CD4-positive, alpha-beta T cell (primary cell): ENCODE results near the gene UBAP2L. TPM values are rescaled to one million over a fixed set of nuclear protein-coding genes. Genes with fewer than 3 reads are reported as not detected.
"Not testable (repeated sequence)": the region's sequence is repeated elsewhere in the genome, so short reads cannot be mapped to it uniquely, and the experiment has no call there.

Experiments used
- ATAC-seq: fragments of 200-7000 bp; cut with Tn5 transposase; one replicate; pipeline ENCODE4 v1.10.0; 2022; ENCODE audit warnings: mild to moderate bottlenecking; ENCODE audit not compliant: poor library complexity
- CTCF ChIA-PET: fragments of 350-600 bp; sonication (Branson Sonifier 250); formaldehyde crosslinking; loops from one replicate; lab custom pipeline; 2021; ENCODE audit warnings: antibody characterized with exemption, inconsistent platforms; lab: Charles Lee
- POLR2A ChIA-PET: fragments of 350-600 bp; sonication (Branson Sonifier 250); formaldehyde crosslinking; loops from one replicate; lab custom pipeline; 2021; ENCODE audit warnings: antibody characterized with exemption, inconsistent platforms; lab: Charles Lee
- DNase-seq, 14 experiments: peaks; one replicate each; pipeline ENCODE4 v3.0.0-alpha.2; 2013 to 2020; ENCODE audit warnings: mixed read lengths in 2 of 14
- H3K27ac ChIP-seq, 2 donors: one replicate each; pipeline versions ENCODE4 v1.5.1 to v1.7.0; 2013; ENCODE audit warnings: low read length in 2 of 2, low read depth in 1 of 2, mild to moderate bottlenecking in 1 of 2
- H3K27me3 ChIP-seq, 2 experiments: 1 replicate in 1 of 2; 2 replicates in 1 of 2; pipeline versions ENCODE4 v1.6.1 to v1.7.0; 2013; ENCODE audit warnings: low read length in 2 of 2, control low read depth in 1 of 2, mild to moderate bottlenecking in 1 of 2, moderate library complexity in 1 of 2; ENCODE audit not compliant: insufficient read depth in 2 of 2, control insufficient read depth in 1 of 2
- H3K36me3 ChIP-seq: one replicate; pipeline ENCODE4 v1.6.1; 2013; ENCODE audit warnings: low read length, control low read depth; ENCODE audit not compliant: insufficient read depth
- H3K4me1 ChIP-seq: one replicate; pipeline ENCODE4 v1.6.1; 2013; ENCODE audit warnings: low read length, control low read depth; ENCODE audit not compliant: insufficient read depth
- H3K4me3 ChIP-seq: one replicate; pipeline ENCODE4 v1.5.1; 2013; ENCODE audit warnings: mild to moderate bottlenecking, low read length, moderate library complexity
- H3K9me3 ChIP-seq, 2 experiments: 1 replicate in 1 of 2; 2 replicates in 1 of 2; pipeline versions ENCODE4 v1.6.1 to v1.7.0; 2013; ENCODE audit warnings: low read length in 2 of 2, mild to moderate bottlenecking in 2 of 2, control low read depth in 1 of 2, moderate library complexity in 1 of 2; ENCODE audit not compliant: control insufficient read depth in 1 of 2, insufficient read depth in 1 of 2
- H3K27ac Mint-ChIP-seq: one replicate; pipeline ENCODE4 v1.8.0; 2020; ENCODE audit warnings: mixed read lengths
- H3K27me3 Mint-ChIP-seq: one replicate; pipeline ENCODE4 v1.8.0; 2021; ENCODE audit warnings: mixed read lengths
- H3K36me3 Mint-ChIP-seq: one replicate; pipeline ENCODE4 v1.8.0; 2021; ENCODE audit warnings: low read depth, mixed read lengths
- H3K4me1 Mint-ChIP-seq: one replicate; pipeline ENCODE4 v1.8.0; 2021; ENCODE audit warnings: low read depth, mixed read lengths
- H3K4me3 Mint-ChIP-seq: one replicate; pipeline ENCODE4 v1.8.0; 2020; ENCODE audit warnings: mild to moderate bottlenecking, mixed read lengths
- H3K9me3 Mint-ChIP-seq: one replicate; pipeline ENCODE4 v1.8.0; 2020; ENCODE audit warnings: mixed read lengths
- CTCF ChIP-seq: fragments of 200-600 bp; IDR thresholded peaks from one replicate; pipeline ENCODE4 v1.8.0; 2022; ENCODE audit warnings: antibody characterized with exemption, mild to moderate bottlenecking
- intact Hi-C, 2 experiments: fragments of 100-400 bp; cut with DNase I in 1 of 2; cut with micrococcal nuclease in 1 of 2; formaldehyde crosslinking; loops; one replicate each; pipeline versions ENCODE4 v1.15.1 to v1.9.0; 2023 to 2025; cut with DNase I, micrococcal nuclease
- total RNA-seq, 174 experiments: library from RNA in 2 of 174; stranded (reverse) in 2 of 174; gene quantifications; one replicate each; pipeline ENCODE4 v1.2.3 and lab custom pipeline; 2021 to 2026

UBAP2L gene
- total RNA-seq, 2 experiments from 2014 or later = 224 to 234 TPM

GRCh38 chr1:154276797-154277196 lies 56.0 kb downstream of the UBAP2L start:
- Histone ChIP-seq H3K27me3 (no peaks in the 10 kb centered on the region), H3K36me3 (peaks cover 26% of the 10 kb centered on the region), H3K4me1 (peaks cover 22% of the 10 kb centered on the region), H3K27ac (no peak overlapping the region), H3K9me3 (no peaks in the 10 kb centered on the region), H3K4me3 (no peak overlapping the region)
- no peak for ATAC-seq
- H3K27ac Mint-ChIP-seq = no peak overlapping the region
- intact Hi-C loops = no loop called here
- CTCF ChIA-PET = interaction anchor here (0.6 to 1.5 kb wide), 4 partner anchors 49 to 1559 kb away, joined by 3 to 7 read pairs (median 5); partner anchors contain the start of gene ATP8B2
- no peak overlapping the region for H3K4me3 Mint-ChIP-seq
- no peaks in the 10 kb centered on the region for H3K9me3 Mint-ChIP-seq
- peak; percentile 21 for TF ChIP-seq CTCF
- H3K27me3 Mint-ChIP-seq = no peaks in the 10 kb centered on the region
- H3K4me1 Mint-ChIP-seq = peaks cover 28% of the 10 kb centered on the region
- H3K36me3 Mint-ChIP-seq = peaks cover 43% of the 10 kb centered on the region
- DNase-seq = peak in 10 of 14 experiments; percentile 10 to 65 (median 20)
- POLR2A ChIA-PET = interaction anchor here (1.0 kb wide), 1 partner anchor 58 kb away, joined by 4 read pairs; no protein-coding TSS in a partner anchor

- H3K4me3 Mint-ChIP-seq, DNase-seq, H3K27me3 Mint-ChIP-seq, H3K27me3 ChIP-seq, intact Hi-C loops, H3K9me3 ChIP-seq, H3K36me3 Mint-ChIP-seq, H3K4me1 Mint-ChIP-seq, POLR2A ChIA-PET, ATAC-seq, H3K4me3 ChIP-seq, CTCF ChIA-PET, H3K4me1 ChIP-seq, H3K27ac ChIP-seq, H3K9me3 Mint-ChIP-seq, H3K27ac Mint-ChIP-seq, H3K36me3 ChIP-seq: not testable (repeated sequence)
Measured at GRCh38 chr1:154287591-154287990, 66.8 kb downstream of the UBAP2L start.

- ChIA-PET POLR2A (no interaction called here), CTCF (interaction anchor here (0.8 kb wide), 1 partner anchor 46 kb away, joined by 4 read pairs; no protein-coding TSS in a partner anchor)
- Mint-ChIP-seq H3K4me1 (no peaks in the 10 kb centered on the region), H3K36me3 (peaks cover 4% of the 10 kb centered on the region), H3K27ac (no peak overlapping the region), H3K9me3 (no peaks in the 10 kb centered on the region), H3K27me3 (no peaks in the 10 kb centered on the region), H3K4me3 (no peak overlapping the region)
- no peaks in the 10 kb centered on the region for H3K4me1 ChIP-seq
- TF ChIP-seq CTCF = no peak
- no peaks in the 10 kb centered on the region for H3K36me3 ChIP-seq
- no peaks in the 10 kb centered on the region for H3K9me3 ChIP-seq
- no peak overlapping the region for H3K27ac ChIP-seq
- H3K4me3 ChIP-seq = no peak overlapping the region
- no peaks in the 10 kb centered on the region for H3K27me3 ChIP-seq
- intact Hi-C loops = loop anchor here in 1 of 2 experiments (2.0 kb wide), 1 partner anchor 16 kb away; no protein-coding TSS in a partner anchor
- no peak for ATAC-seq
- DNase-seq = no peak
Measured at GRCh38 chr1:154288661-154289060, 67.9 kb downstream of the UBAP2L start.

GRCh38 chr1:154290921-154291320 lies 70.2 kb downstream of the UBAP2L start:
- no peak overlapping the region for H3K27ac ChIP-seq
- no peaks in the 10 kb centered on the region for H3K36me3 ChIP-seq
- Mint-ChIP-seq H3K9me3 (peaks cover 4% of the 10 kb centered on the region), H3K4me1 (no peaks in the 10 kb centered on the region), H3K36me3 (peaks cover 9% of the 10 kb centered on the region), H3K27ac (no peak overlapping the region), H3K4me3 (no peak overlapping the region), H3K27me3 (no peaks in the 10 kb centered on the region)
- intact Hi-C loops = no loop called here
- ChIA-PET CTCF (interaction anchor here (0.6 kb wide), 1 partner anchor 19 kb away, joined by 5 read pairs; no protein-coding TSS in a partner anchor), POLR2A (no interaction called here)
- no peak for TF ChIP-seq CTCF
- DNase-seq (no peak), ATAC-seq (no peak)
- no peaks in the 10 kb centered on the region for H3K27me3 ChIP-seq
- H3K9me3 ChIP-seq = peaks cover 15% of the 10 kb centered on the region in 2 experiments
- H3K4me3 ChIP-seq = no peak overlapping the region
- no peaks in the 10 kb centered on the region for H3K4me1 ChIP-seq
